Measurements from ENCODE around the gene CYTH1. TPM values are rescaled to one million over a fixed set of nuclear protein-coding genes. Genes with fewer than 3 reads are reported as not detected.
A peak's percentile ranks its signal among the peaks of the same experiment; 100 is the strongest.
"Not testable (repeated sequence)": the region's sequence is repeated elsewhere in the genome, so short reads cannot be mapped to it uniquely, and the experiment has no call there.

CYTH1 gene
- total and polyA plus RNA-seq, 4 donors = 28.1 to 50.4 (median 42.4) TPM

DNA sequence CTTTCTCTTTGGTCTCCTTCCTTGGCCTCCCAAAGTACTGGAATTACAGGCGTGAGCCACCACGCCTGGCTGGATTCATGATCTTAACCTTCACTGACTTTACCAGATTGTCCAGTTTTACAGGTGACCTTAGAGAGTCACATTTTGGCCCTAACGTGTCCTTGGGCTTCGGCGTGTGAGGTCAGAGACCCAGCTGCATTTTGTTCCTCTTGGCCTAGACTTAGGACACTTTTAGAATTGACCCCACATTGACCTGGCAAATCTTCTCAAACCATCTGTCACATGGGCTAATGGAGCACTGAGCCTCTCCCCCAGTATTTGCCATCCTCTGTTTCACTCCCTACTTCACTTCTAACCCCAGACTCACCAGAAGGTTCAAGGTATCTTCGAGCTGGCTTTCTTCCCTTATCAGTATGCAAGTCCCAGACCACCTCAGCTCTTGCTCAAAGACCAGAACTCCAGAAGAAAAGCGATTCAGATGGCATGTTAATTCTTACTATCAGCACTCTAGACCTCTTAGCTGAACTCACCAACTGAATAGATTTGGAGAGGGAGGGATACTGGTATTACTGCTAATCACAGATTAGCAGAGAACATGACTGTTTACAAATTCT is 1.7 kb upstream of the CYTH1 start:
- no peak for DNase-seq (ENCODE audit: low read depth in 4 of 6, low spot score in 6 of 6)
- H3K27ac ChIP-seq (ENCODE audit: low read depth, low read length) = no peak overlapping the region
- peaks cover 3% of the 10 kb centered on the region for H3K36me3 ChIP-seq (ENCODE audit: control insufficient read depth, insufficient read depth, low read length)
- H3K9me3 ChIP-seq (ENCODE audit: control insufficient read depth, insufficient read depth, low read length) = no peaks in the 10 kb centered on the region
- H3K4me1 ChIP-seq (ENCODE audit: control insufficient read depth, insufficient read depth, low read length) = peaks cover 33% of the 10 kb centered on the region
- no peak overlapping the region for H3K4me3 ChIP-seq (ENCODE audit: low read depth, low read length)
- WGBS (ENCODE audit: insufficient coverage) = 76% methylated on average over 6 of the region's 7 CpGs
- H3K27me3 ChIP-seq (ENCODE audit: control insufficient read depth, insufficient read depth, low read length) = no peaks in the 10 kb centered on the region

- H3K9me3 ChIP-seq (ENCODE audit: control insufficient read depth, insufficient read depth, low read length) = no peaks in the 10 kb centered on the region
- WGBS (ENCODE audit: insufficient coverage) = under 1% methylated on average over 63 of the region's 68 CpGs
- H3K27me3 ChIP-seq (ENCODE audit: control insufficient read depth, insufficient read depth, low read length) = no peaks in the 10 kb centered on the region
- no peaks in the 10 kb centered on the region for H3K36me3 ChIP-seq (ENCODE audit: control insufficient read depth, insufficient read depth, low read length)
- H3K4me3 ChIP-seq (ENCODE audit: low read depth, low read length) = peak overlapping the region; percentile 57
- H3K4me1 ChIP-seq (ENCODE audit: control insufficient read depth, insufficient read depth, low read length) = peaks cover 33% of the 10 kb centered on the region
- H3K27ac ChIP-seq (ENCODE audit: low read depth, low read length) = peak overlapping the region; percentile 40
- peak in 2 of 6 donors; percentile 40 to 59 for DNase-seq (ENCODE audit: low read depth in 4 of 6, low spot score in 6 of 6)
These were observed 775 bp downstream of the CYTH1 start for GRCh38 chr17:78781104-78781892.

DNA sequence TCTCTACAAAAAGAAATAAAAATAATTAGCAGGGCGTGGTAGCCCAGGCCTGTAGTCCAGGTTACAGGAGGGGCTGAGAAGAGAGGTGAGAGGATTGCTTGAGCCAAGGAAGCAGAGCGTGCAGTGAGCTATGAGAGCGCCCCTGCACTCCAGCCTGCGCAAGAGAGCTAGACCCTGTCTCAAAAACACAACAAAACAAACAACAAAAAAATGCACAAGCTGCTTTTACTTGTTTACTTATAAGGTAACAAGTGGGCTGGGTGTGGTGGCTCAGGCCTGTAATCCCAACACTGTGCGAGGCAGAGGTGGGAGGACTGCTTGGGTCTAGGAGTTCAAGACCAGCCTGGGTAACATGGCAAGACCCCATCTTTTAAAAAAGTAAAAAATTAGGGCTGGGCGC is 1.7 kb downstream of the CYTH1 start:
- no peak for DNase-seq (ENCODE audit: low read depth in 4 of 6, low spot score in 6 of 6)
- Histone ChIP-seq H3K27ac (ENCODE audit: low read depth, low read length) (no peak overlapping the region), H3K36me3 (ENCODE audit: control insufficient read depth, insufficient read depth, low read length) (no peaks in the 10 kb centered on the region), H3K4me3 (ENCODE audit: low read depth, low read length) (no peak overlapping the region), H3K4me1 (ENCODE audit: control insufficient read depth, insufficient read depth, low read length) (peaks cover 32% of the 10 kb centered on the region), H3K9me3 (ENCODE audit: control insufficient read depth, insufficient read depth, low read length) (no peaks in the 10 kb centered on the region), H3K27me3 (ENCODE audit: control insufficient read depth, insufficient read depth, low read length) (no peaks in the 10 kb centered on the region)
- 100% methylated on average over 1 of the region's 6 CpGs for WGBS (ENCODE audit: insufficient coverage)

DNA sequence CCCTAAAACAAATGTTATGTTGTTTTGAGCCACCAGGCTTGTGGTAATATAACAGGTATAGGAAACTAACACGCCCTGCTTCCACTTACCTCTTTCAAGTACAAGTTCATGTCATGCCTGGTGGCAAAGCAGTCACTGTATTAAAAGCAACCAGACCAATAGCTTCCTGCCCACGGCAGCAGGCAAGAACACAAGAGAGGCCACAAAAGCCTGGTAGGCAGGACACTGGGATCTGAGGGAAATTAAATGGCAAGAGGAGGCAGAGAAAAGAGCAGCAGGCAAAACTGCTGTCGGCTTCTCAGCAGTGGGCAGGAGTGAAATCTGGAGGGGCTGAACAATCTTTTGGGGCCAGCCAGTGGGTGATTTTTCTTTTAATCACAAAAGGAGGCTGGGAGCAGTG is 2.2 kb downstream of the CYTH1 start:
- no peak for DNase-seq (ENCODE audit: low read depth in 4 of 6, low spot score in 6 of 6)
- no peaks in the 10 kb centered on the region for H3K27me3 ChIP-seq (ENCODE audit: control insufficient read depth, insufficient read depth, low read length)
- H3K4me1 ChIP-seq (ENCODE audit: control insufficient read depth, insufficient read depth, low read length) = peaks cover 30% of the 10 kb centered on the region
- WGBS (ENCODE audit: insufficient coverage) = 32% methylated on average over 2 of the region's 3 CpGs
- H3K36me3 ChIP-seq (ENCODE audit: control insufficient read depth, insufficient read depth, low read length) = no peaks in the 10 kb centered on the region
- no peaks in the 10 kb centered on the region for H3K9me3 ChIP-seq (ENCODE audit: control insufficient read depth, insufficient read depth, low read length)
- H3K27ac ChIP-seq (ENCODE audit: low read depth, low read length) = no peak overlapping the region
- no peak overlapping the region for H3K4me3 ChIP-seq (ENCODE audit: low read depth, low read length)

GRCh38 chr17:78779286-78779651 is 2.8 kb downstream of the CYTH1 start:
- no CpG with 5 or more reads among the region's 5 CpGs for WGBS (ENCODE audit: insufficient coverage)
- H3K9me3 ChIP-seq (ENCODE audit: control insufficient read depth, insufficient read depth, low read length); H3K27me3 ChIP-seq (ENCODE audit: control insufficient read depth, insufficient read depth, low read length); DNase-seq (ENCODE audit: low read depth in 4 of 6, low spot score in 6 of 6); H3K27ac ChIP-seq (ENCODE audit: low read depth, low read length); H3K4me3 ChIP-seq (ENCODE audit: low read depth, low read length); H3K36me3 ChIP-seq (ENCODE audit: control insufficient read depth, insufficient read depth, low read length): not testable (repeated sequence)
- peaks cover 34% of the 10 kb centered on the region for H3K4me1 ChIP-seq (ENCODE audit: control insufficient read depth, insufficient read depth, low read length)

DNA sequence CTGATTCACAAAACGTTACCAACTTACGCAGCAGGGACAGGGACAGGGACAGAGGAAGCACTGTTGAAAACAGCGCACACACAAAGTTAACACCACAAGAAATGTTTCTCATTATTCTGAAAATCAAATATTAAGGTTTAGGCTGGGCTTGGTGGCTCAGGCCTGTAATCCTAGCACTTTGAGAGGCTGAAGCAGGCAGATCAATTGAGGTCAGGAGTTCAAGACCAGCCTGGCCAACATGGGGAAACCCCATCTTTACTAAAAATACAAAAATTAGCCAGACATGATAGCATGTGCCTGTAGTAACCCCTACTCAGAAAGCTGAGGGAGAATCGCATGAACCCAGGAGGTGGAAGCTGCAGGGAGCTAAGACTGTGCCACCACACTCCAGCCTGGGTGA is 4.2 kb downstream of the CYTH1 start:
- no peak overlapping the region for H3K27ac ChIP-seq (ENCODE audit: low read depth, low read length)
- no peak for DNase-seq (ENCODE audit: low read depth in 4 of 6, low spot score in 6 of 6)
- peaks cover 31% of the 10 kb centered on the region for H3K4me1 ChIP-seq (ENCODE audit: control insufficient read depth, insufficient read depth, low read length)
- H3K9me3 ChIP-seq (ENCODE audit: control insufficient read depth, insufficient read depth, low read length) = no peaks in the 10 kb centered on the region
- no peaks in the 10 kb centered on the region for H3K27me3 ChIP-seq (ENCODE audit: control insufficient read depth, insufficient read depth, low read length)
- H3K4me3 ChIP-seq (ENCODE audit: low read depth, low read length) = no peak overlapping the region
- H3K36me3 ChIP-seq (ENCODE audit: control insufficient read depth, insufficient read depth, low read length) = no peaks in the 10 kb centered on the region
- whole genome bisulfite sequencing (ENCODE audit: insufficient coverage) = 100% methylated on average over 1 of the region's 4 CpGs

GRCh38 chr17:78774956-78775571 is 7.0 kb downstream of the CYTH1 start:
- no peak for DNase-seq (ENCODE audit: low read depth in 4 of 6, low spot score in 6 of 6)
- Histone ChIP-seq H3K9me3 (ENCODE audit: control insufficient read depth, insufficient read depth, low read length) (no peaks in the 10 kb centered on the region), H3K4me1 (ENCODE audit: control insufficient read depth, insufficient read depth, low read length) (peaks cover 14% of the 10 kb centered on the region), H3K36me3 (ENCODE audit: control insufficient read depth, insufficient read depth, low read length) (no peaks in the 10 kb centered on the region), H3K27me3 (ENCODE audit: control insufficient read depth, insufficient read depth, low read length) (no peaks in the 10 kb centered on the region), H3K27ac (ENCODE audit: low read depth, low read length) (no peak overlapping the region), H3K4me3 (ENCODE audit: low read depth, low read length) (no peak overlapping the region)
- whole genome bisulfite sequencing (ENCODE audit: insufficient coverage) = 85% methylated on average over 6 of the region's 12 CpGs

GRCh38 chr17:78774453-78774852 is 7.6 kb downstream of the CYTH1 start:
- peaks cover 8% of the 10 kb centered on the region for H3K4me1 ChIP-seq (ENCODE audit: control insufficient read depth, insufficient read depth, low read length)
- no peak overlapping the region for H3K27ac ChIP-seq (ENCODE audit: low read depth, low read length)
- no peaks in the 10 kb centered on the region for H3K36me3 ChIP-seq (ENCODE audit: control insufficient read depth, insufficient read depth, low read length)
- H3K9me3 ChIP-seq (ENCODE audit: control insufficient read depth, insufficient read depth, low read length) = no peaks in the 10 kb centered on the region
- H3K4me3 ChIP-seq (ENCODE audit: low read depth, low read length) = no peak overlapping the region
- no peaks in the 10 kb centered on the region for H3K27me3 ChIP-seq (ENCODE audit: control insufficient read depth, insufficient read depth, low read length)
- 66% methylated on average over 2 of the region's 2 CpGs for WGBS (ENCODE audit: insufficient coverage)
- DNase-seq (ENCODE audit: low read depth in 4 of 6, low spot score in 6 of 6) = no peak

DNA sequence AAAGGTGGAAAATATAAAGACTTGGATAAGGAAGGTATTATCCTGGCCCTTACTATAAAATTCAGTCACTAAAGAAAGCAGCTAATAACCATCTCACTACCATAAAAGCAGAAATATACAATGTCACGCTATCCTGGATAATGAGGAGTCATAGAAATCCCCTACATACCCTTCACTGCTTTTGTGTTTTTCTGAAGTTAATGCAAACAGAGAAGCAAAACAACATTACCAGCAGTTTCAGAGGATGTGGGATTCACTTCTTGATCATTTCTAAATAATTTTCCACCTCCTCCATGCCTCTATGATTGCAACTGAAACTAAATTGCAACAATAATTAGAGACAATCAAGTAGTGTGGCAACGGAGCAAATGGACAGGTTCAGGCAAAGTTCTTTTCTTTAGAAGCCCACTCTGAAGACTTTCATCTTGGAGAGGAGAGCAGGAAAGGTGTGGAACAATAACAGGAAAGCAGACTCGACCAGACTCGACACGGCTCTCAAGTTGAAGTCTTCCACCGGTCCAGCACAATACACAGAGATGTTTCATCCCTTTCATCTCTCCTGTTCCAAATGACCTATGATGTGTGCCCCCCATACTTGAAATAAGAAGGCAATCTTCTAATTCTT is 10.2 kb downstream of the CYTH1 start:
- 57% methylated on average over 3 of the region's 6 CpGs for WGBS (ENCODE audit: insufficient coverage)
- H3K27ac ChIP-seq (ENCODE audit: low read depth, low read length) = no peak overlapping the region

More for the DNA sequence above, 10.2 kb downstream of the CYTH1 start:
- Histone ChIP-seq H3K4me3 (ENCODE audit: low read depth, low read length) (no peak overlapping the region), H3K27me3 (ENCODE audit: control insufficient read depth, insufficient read depth, low read length) (no peaks in the 10 kb centered on the region), H3K36me3 (ENCODE audit: control insufficient read depth, insufficient read depth, low read length) (no peaks in the 10 kb centered on the region), H3K4me1 (ENCODE audit: control insufficient read depth, insufficient read depth, low read length) (peaks cover 13% of the 10 kb centered on the region), H3K9me3 (ENCODE audit: control insufficient read depth, insufficient read depth, low read length) (no peaks in the 10 kb centered on the region)
- no peak for DNase-seq (ENCODE audit: low read depth in 4 of 6, low spot score in 6 of 6)

All from spinal cord (tissue), 10 donors.